Gastroesophageal sphincter (tissue), 3 donors: Measurements from ENCODE around the gene TATDN3.

Experiments
- EP300 ChIP-seq: sonication (generic); formaldehyde crosslinking; IDR thresholded peaks from one replicate; pipeline ENCODE4 v1.6.1; 2017; ENCODE audit warnings: antibody characterized with exemption, mild to moderate bottlenecking
- POLR2A ChIP-seq, 2 donors: fragments of 450-650 bp; IDR thresholded peaks; one replicate each; pipeline ENCODE4 v1.6.1; 2017; ENCODE audit warnings: antibody characterized with exemption in 2 of 2, mild to moderate bottlenecking in 2 of 2, moderate library complexity in 1 of 2
- POLR2AphosphoS5 ChIP-seq: sonication (generic); formaldehyde crosslinking; IDR thresholded peaks from one replicate; pipeline ENCODE4 v1.6.1; 2017; ENCODE audit warnings: antibody characterized with exemption
- TF ChIP-seq, protein P1 (sequence below), 4 experiments: fragments of 200-600 bp in 2 of 4; fragments of 450-650 bp in 2 of 4; sonication (generic) in 1 of 4; IDR thresholded peaks; one replicate each; pipeline ENCODE4 v1.5.1; 2017 to 2019; ENCODE audit warnings: antibody characterized with exemption in 4 of 4, mild to moderate bottlenecking in 2 of 4, moderate library complexity in 2 of 4

DNA sequence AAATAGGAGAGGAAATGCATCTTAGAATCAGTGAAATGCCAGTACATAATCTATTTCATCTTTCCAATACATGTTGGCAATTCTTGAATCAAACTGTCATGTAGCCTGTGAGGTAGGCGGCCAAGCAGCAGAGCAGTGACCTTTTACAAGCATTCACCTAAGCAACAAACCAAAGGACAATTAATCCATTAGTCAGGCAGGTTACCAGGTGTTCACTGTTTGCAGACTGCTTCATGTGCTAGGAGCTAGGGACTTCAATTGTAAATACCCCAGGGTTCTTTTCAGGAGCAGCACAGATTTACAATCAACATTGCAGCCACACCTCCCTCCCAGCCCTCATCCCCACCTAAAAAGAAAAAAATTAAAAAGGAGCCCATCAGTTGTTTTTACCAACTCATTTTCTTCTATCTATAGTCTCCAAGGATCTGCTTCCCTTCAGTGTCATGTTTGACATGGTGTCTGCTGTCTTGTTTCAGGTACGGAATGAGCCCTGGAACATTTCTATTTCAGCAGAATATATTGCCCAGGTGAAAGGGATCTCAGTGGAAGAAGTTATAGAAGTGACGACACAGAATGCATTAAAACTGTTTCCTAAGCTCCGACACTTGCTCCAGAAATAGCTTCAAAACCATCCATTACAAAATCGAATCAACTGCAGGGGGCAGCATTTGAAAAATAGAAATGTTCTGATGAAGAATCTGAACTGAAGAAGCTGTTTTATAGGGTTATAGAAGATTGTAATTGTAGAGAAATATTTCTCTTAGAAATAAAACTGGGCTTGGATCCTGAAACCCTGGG lies 23.0 kb downstream of the TATDN3 start:
- TF ChIP-seq, protein P1, sequence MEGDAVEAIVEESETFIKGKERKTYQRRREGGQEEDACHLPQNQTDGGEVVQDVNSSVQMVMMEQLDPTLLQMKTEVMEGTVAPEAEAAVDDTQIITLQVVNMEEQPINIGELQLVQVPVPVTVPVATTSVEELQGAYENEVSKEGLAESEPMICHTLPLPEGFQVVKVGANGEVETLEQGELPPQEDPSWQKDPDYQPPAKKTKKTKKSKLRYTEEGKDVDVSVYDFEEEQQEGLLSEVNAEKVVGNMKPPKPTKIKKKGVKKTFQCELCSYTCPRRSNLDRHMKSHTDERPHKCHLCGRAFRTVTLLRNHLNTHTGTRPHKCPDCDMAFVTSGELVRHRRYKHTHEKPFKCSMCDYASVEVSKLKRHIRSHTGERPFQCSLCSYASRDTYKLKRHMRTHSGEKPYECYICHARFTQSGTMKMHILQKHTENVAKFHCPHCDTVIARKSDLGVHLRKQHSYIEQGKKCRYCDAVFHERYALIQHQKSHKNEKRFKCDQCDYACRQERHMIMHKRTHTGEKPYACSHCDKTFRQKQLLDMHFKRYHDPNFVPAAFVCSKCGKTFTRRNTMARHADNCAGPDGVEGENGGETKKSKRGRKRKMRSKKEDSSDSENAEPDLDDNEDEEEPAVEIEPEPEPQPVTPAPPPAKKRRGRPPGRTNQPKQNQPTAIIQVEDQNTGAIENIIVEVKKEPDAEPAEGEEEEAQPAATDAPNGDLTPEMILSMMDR (IDR thresholded peaks at IDR 0.05): peak in 3 of 4 experiments; percentile 21 to 48 (median 48)
- no peak for TF ChIP-seq POLR2A (IDR thresholded peaks at IDR 0.05)
- no peak for TF ChIP-seq POLR2AphosphoS5
- no peak for TF ChIP-seq EP300
